GM12878 (cell line): Measurements from ENCODE around the gene MAN2B2. TPM values are rescaled to one million over a fixed set of nuclear protein-coding genes. Genes with fewer than 3 reads are reported as not detected.

Experiments used
- ATAC-seq: fragments of 200-7000 bp; cut with Tn5 transposase; 3 replicates; pipeline ENCODE4 v1.9.1; 2020; ENCODE audit warnings: mild to moderate bottlenecking, moderate library complexity
- BruUV-seq: library from RNA; stranded (reverse); fragments of 400-500 nt; replicated peaks from 2 replicates; lab custom pipeline; 2021; lab: Mats Ljungman, UMichigan
- CTCF ChIA-PET: fragments of 300-600 bp; sonication (Branson Sonifier 250); formaldehyde crosslinking; extraction: SDS; loops from one replicate; lab custom pipeline; 2021; ENCODE audit warnings: inconsistent platforms; lab: Yijun Ruan, JAX
- POLR2A ChIA-PET: fragments of 350-600 bp; formaldehyde crosslinking; extraction: SDS; loops from one replicate; lab custom pipeline; 2021; ENCODE audit warnings: inconsistent platforms; lab: Charles Lee
- RAD21 ChIA-PET: fragments of 300-600 bp; sonication (Branson Sonifier 250); formaldehyde crosslinking; loops from one replicate; lab custom pipeline; 2023; ENCODE audit warnings: antibody characterized with exemption; ENCODE audit not compliant: unreplicated experiment; lab: Charles Lee
- SMC1A ChIA-PET: fragments of 300-600 bp; sonication (Branson Sonifier 250); formaldehyde crosslinking; loops from one replicate; lab custom pipeline; 2023; ENCODE audit not compliant: unreplicated experiment, uncharacterized antibody; lab: Charles Lee
- DNase-seq: peaks from one replicate; pipeline ENCODE4 v3.0.0-alpha.2; 2011; ENCODE audit warnings: low read depth, low spot score
- FAIRE-seq: peaks from 3 replicates; lab custom pipeline; 2011; peaks lifted over from hg19 to GRCh38; lab: Jason Lieb, UNC
- H2AFZ ChIP-seq: 2 replicates; pipeline ENCODE4 v1.6.0; 2011; ENCODE audit warnings: low read depth, low read length, control low read depth; ENCODE audit not compliant: control insufficient read depth
- H3K27ac ChIP-seq: 2 replicates; pipeline ENCODE4 v1.5.1; 2011; ENCODE audit warnings: control low read depth; ENCODE audit not compliant: control insufficient read depth, insufficient read depth
- H3K27me3 ChIP-seq, 2 experiments: replicated peaks in 1 of 2; 2 replicates each; pipeline versions ENCODE4 v1.6.0 to v1.6.1; 2011; ENCODE audit warnings: low read length in 1 of 2; ENCODE audit not compliant: control insufficient read depth in 2 of 2, insufficient read depth in 2 of 2
- H3K36me3 ChIP-seq, 2 experiments: 2 replicates each; pipeline ENCODE4 v1.5.1; 2011; ENCODE audit warnings: low read length in 1 of 2; ENCODE audit not compliant: control insufficient read depth in 2 of 2, insufficient read depth in 2 of 2
- H3K4me1 ChIP-seq: 2 replicates; pipeline ENCODE4 v1.6.1; 2011; ENCODE audit warnings: mild to moderate bottlenecking, low read length, moderate library complexity, mixed read lengths; ENCODE audit not compliant: control insufficient read depth, insufficient read depth
- H3K4me2 ChIP-seq: 2 replicates; pipeline ENCODE4 v1.6.0; 2011; ENCODE audit warnings: control low read depth; ENCODE audit not compliant: control insufficient read depth, insufficient read depth
- H3K4me3 ChIP-seq: fragments of 200-600 bp; sonication (generic); 2 replicates; pipeline ENCODE4 v1.5.1; 2016
- H3K79me2 ChIP-seq: 2 replicates; pipeline ENCODE4 v1.6.0; 2011; ENCODE audit warnings: low read length; ENCODE audit not compliant: control insufficient read depth, insufficient read depth
- H3K9ac ChIP-seq: 2 replicates; pipeline ENCODE4 v1.8.0; 2011; ENCODE audit warnings: low read length, control low read depth, mixed read lengths; ENCODE audit not compliant: control insufficient read depth, insufficient read depth
- H3K9me3 ChIP-seq: replicated peaks from 3 replicates; pipeline ENCODE4 v1.5.1; 2011; ENCODE audit warnings: mild to moderate bottlenecking, low read length; ENCODE audit not compliant: control insufficient read depth, insufficient read depth
- H4K20me1 ChIP-seq: 2 replicates; pipeline ENCODE4 v1.6.0; 2011; ENCODE audit not compliant: control insufficient read depth, insufficient read depth
- CEBPB ChIP-seq, 2 experiments: fragments of 150-350 bp in 1 of 2; IDR thresholded peaks; 2 replicates each; pipeline ENCODE4 v1.6.1; 2012 to 2014; ENCODE audit warnings: low read depth in 2 of 2, low read length in 2 of 2, borderline replicate concordance in 1 of 2, inconsistent platforms in 1 of 2
- FOXM1 ChIP-seq: IDR thresholded peaks from 2 replicates; pipeline ENCODE4 v1.6.1; 2012; ENCODE audit warnings: low read depth, mild to moderate bottlenecking, inconsistent platforms, low read length, moderate library complexity
- GATAD2B ChIP-seq: fragments of 450-650 bp; conservative IDR thresholded peaks from 2 replicates; pipeline ENCODE4 v1.6.1; 2017; ENCODE audit warnings: low read depth, mild to moderate bottlenecking, moderate library complexity
- MLLT1 ChIP-seq: fragments of 450-650 bp; IDR thresholded peaks from 2 replicates; pipeline ENCODE4 v1.6.1; 2016; ENCODE audit warnings: mild to moderate bottlenecking
- REST ChIP-seq: IDR thresholded peaks from 2 replicates; pipeline ENCODE4 v1.6.1; 2012; ENCODE audit warnings: mild to moderate bottlenecking, low read depth, low read length
- SMARCA5 ChIP-seq: fragments of 450-650 bp; IDR thresholded peaks from 2 replicates; pipeline ENCODE4 v1.6.1; 2017; ENCODE audit warnings: mild to moderate bottlenecking
- SUZ12 ChIP-seq: fragments of 200-600 bp; sonication (generic); IDR thresholded peaks from one replicate; pipeline ENCODE4 v1.6.1; 2018; ENCODE audit warnings: antibody characterized with exemption, mild to moderate bottlenecking; ENCODE audit not compliant: unreplicated experiment
- TAF1 ChIP-seq: IDR thresholded peaks from 2 replicates; pipeline ENCODE4 v1.6.1; 2011; ENCODE audit warnings: mild to moderate bottlenecking, low read depth, low read length, borderline replicate concordance
- ZBTB33 ChIP-seq: fragments of 450-650 bp; IDR thresholded peaks from 2 replicates; pipeline ENCODE4 v1.6.1; 2017; ENCODE audit warnings: mild to moderate bottlenecking
- ZNF687 ChIP-seq: fragments of 450-650 bp; IDR thresholded peaks from 2 replicates; pipeline ENCODE4 v1.6.1; 2017; ENCODE audit warnings: mild to moderate bottlenecking, moderate library complexity
- ZZZ3 ChIP-seq: IDR thresholded peaks from 2 replicates; pipeline ENCODE4 v1.6.1; 2011; ENCODE audit warnings: low read depth; ENCODE audit not compliant: control insufficient read depth, insufficient read length
- WGBS: methylation state at CpG from one replicate; pipeline ENCODE4 v1.1.6; 2016; ENCODE audit warnings: low lambda C conversion rate; ENCODE audit not compliant: insufficient replicate concordance, insufficient coverage; ENCODE audit errors: missing lambda C conversion rate; 5-methylcytosine and 5-hydroxymethylcytosine counted together
- in situ Hi-C: fragments of 300-500 bp; cut with MboI; formaldehyde crosslinking; loops from 9 replicates; pipeline ENCODE4 v1.14.3; 2018; ENCODE audit warnings: mixed read lengths
- intact Hi-C: fragments of 100-400 bp; cut with micrococcal nuclease; formaldehyde crosslinking; loops from one replicate; pipeline ENCODE4 v1.14.2; 2022; ENCODE audit not compliant: unreplicated experiment
- polyA plus RNA-seq, 11 experiments: library from polyadenylated mRNA; depleted of rRNA in 4 of 11; unstranded in 6 of 11; stranded (reverse) in 5 of 11; fragments of >200 nt; fragmentation: Nextera tagmentation in 4 of 11; fragmentation: Illumina TruSeq in 1 of 11; extraction: Ambion mirVana in 4 of 11; extraction: Trizol in 1 of 11; gene quantifications; 1 replicate in 1 of 11; 2 replicates in 10 of 11; pipeline versions ENCODE4 v1.2.1 to v1.2.3, GENCODE V29; 2011 to 2016; ENCODE audit warnings: inconsistent platforms in 2 of 11, missing spikeins in 2 of 11, low read depth in 1 of 11
- total RNA-seq, 4 experiments: library from RNA; depleted of rRNA in 3 of 4; stranded (reverse); fragments of >200 nt in 3 of 4; fragmentation: Illumina TruSeq in 1 of 4; extraction: Trizol in 1 of 4; gene quantifications; 2 replicates each; pipeline versions ENCODE4 v1.2.1 to v1.2.3, GENCODE V29; 2013 to 2021

The MAN2B2 gene
- total and polyA plus RNA-seq, 10 of the 15 experiments (the other 5 are each of a cell fraction or from before 2014, with no cell fraction given), result 0.47 to 14.5 (median 7.0) TPM

GRCh38 chr4:6578221-6578620 lies 3.2 kb downstream of the MAN2B2 start:
- FAIRE-seq, result no peak

More at GRCh38 chr4:6578221-6578620, 3.2 kb downstream of the MAN2B2 start:
- ChIA-PET RAD21 (no interaction called here), SMC1A (interaction anchor here (0.6 kb wide), 1 partner anchor 10 kb away, joined by 3 read pairs; no protein-coding TSS in a partner anchor), POLR2A (no interaction called here), CTCF (no interaction called here)
- Histone ChIP-seq H3K79me2 (peaks cover 8% of the 10 kb centered on the region), H3K27me3 (no peaks in the 10 kb centered on the region; a peak in 1 of 4 replicates), H4K20me1 (no peaks in the 10 kb centered on the region), H3K4me3 (no peak overlapping the region), H3K27ac (no peak overlapping the region), H3K4me1 (peaks cover 12% of the 10 kb centered on the region), H3K9ac (no peak overlapping the region), H3K4me2 (no peak overlapping the region), H3K9me3 (peaks cover 2% of the 10 kb centered on the region; the same call in 1 of the 3 replicates), H2AFZ (no peak overlapping the region), H3K36me3 (peaks cover 0 to 5% of the 10 kb centered on the region in 2 experiments; a peak in 3 of 4 replicates)
- WGBS, result 98% methylated on average over 9 of the region's 9 CpGs
- in situ Hi-C loops, result no loop called here
- DNase-seq, result no peak
- no peak for ATAC-seq
- no TSS peak for BruUV-seq
- no peak for TF ChIP-seq MLLT1
- no peak for TF ChIP-seq GATAD2B
- no peak for TF ChIP-seq TAF1
- TF ChIP-seq FOXM1, result no peak
- no peak for TF ChIP-seq REST
- TF ChIP-seq ZBTB33, result no peak
- no peak for TF ChIP-seq ZNF687
- TF ChIP-seq SUZ12, result no peak
- TF ChIP-seq SMARCA5, result no peak
- TF ChIP-seq CEBPB (IDR thresholded peaks at IDR 0.05; ENCODE audit: borderline replicate concordance in 1 of 2, low read depth in 2 of 2, low read length in 2 of 2), result no peak
- no peak for TF ChIP-seq ZZZ3
- intact Hi-C loops, result no loop called here
